IPS-NIHi11 (cell line): ENCODE data around the gene BMP8A.
"Not testable (repeated sequence)": the region's sequence is repeated elsewhere in the genome, so short reads cannot be mapped to it uniquely, and the experiment has no call there.

Source experiments
- DNase-seq: peaks from one replicate; pipeline ENCODE4 v3.0.0; 2012; ENCODE audit warnings: mixed read lengths, low spot score

Gene BMP8A

GRCh38 chr1:39491146-39491921, at the start of gene BMP8A:
Gene BMP8A, plus strand, starts transcription at chr1:39491636. Its CDS starts 356 bp downstream, at chr1:39491992.
- peak; percentile 97 for DNase-seq

GRCh38 chr1:39441797-39442196, 49.6 kb upstream of the BMP8A start:
- DNase-seq: no peak

- no peak for DNase-seq
Measured at GRCh38 chr1:39445573-39445972, 45.9 kb upstream of the BMP8A start.

GRCh38 chr1:39446986-39447567, 44.4 kb upstream of the BMP8A start:
- DNase-seq: no peak

GRCh38 chr1:39450041-39450440, 41.4 kb upstream of the BMP8A start:
- DNase-seq: not testable (repeated sequence)

GRCh38 chr1:39450956-39451606, 40.4 kb upstream of the BMP8A start:
- DNase-seq: no peak

- no peak for DNase-seq
Measured at GRCh38 chr1:39452081-39452480, 39.4 kb upstream of the BMP8A start.

GRCh38 chr1:39452540-39452939, 38.9 kb upstream of the BMP8A start:
- no peak for DNase-seq

GRCh38 chr1:39453603-39454002, 37.8 kb upstream of the BMP8A start:
- no peak for DNase-seq

GRCh38 chr1:39458991-39459390, 32.4 kb upstream of the BMP8A start:
- DNase-seq: no peak

- no peak for DNase-seq
Measured at GRCh38 chr1:39462074-39462473, 29.4 kb upstream of the BMP8A start.

GRCh38 chr1:39466413-39467107, 24.9 kb upstream of the BMP8A start:
- DNase-seq: no peak

- not testable (repeated sequence) for DNase-seq
Measured at GRCh38 chr1:39467108-39467720, 24.2 kb upstream of the BMP8A start.

GRCh38 chr1:39469150-39469549, 22.3 kb upstream of the BMP8A start:
- no peak for DNase-seq

GRCh38 chr1:39470040-39470439, 21.4 kb upstream of the BMP8A start:
- no peak for DNase-seq

- DNase-seq: no peak
Measured at GRCh38 chr1:39472826-39473225, 18.6 kb upstream of the BMP8A start.

- no peak for DNase-seq
Measured at GRCh38 chr1:39473324-39473723, 18.1 kb upstream of the BMP8A start.

GRCh38 chr1:39474810-39475209, 16.6 kb upstream of the BMP8A start:
- no peak for DNase-seq

GRCh38 chr1:39475551-39475950, 15.9 kb upstream of the BMP8A start:
- DNase-seq: not testable (repeated sequence)

GRCh38 chr1:39478126-39478915, 13.1 kb upstream of the BMP8A start:
- DNase-seq: no peak

GRCh38 chr1:39481289-39481688, 10.1 kb upstream of the BMP8A start:
- no peak for DNase-seq
